DMS153 (cell line): ENCODE results near the gene ZNF407.

Experiments used
- DNase-seq: peaks from one replicate; lab custom pipeline; 2025; lab: John Stamatoyannopoulos, UW

Gene ZNF407

GRCh38 chr18:74826572-74826971, 228.9 kb downstream of the ZNF407 start:
- no peak for DNase-seq

- DNase-seq: no peak
Observed at GRCh38 chr18:74828200-74828599, 230.5 kb downstream of the ZNF407 start.

GRCh38 chr18:74831571-74832250, 234.0 kb downstream of the ZNF407 start:
- no peak for DNase-seq

GRCh38 chr18:74832381-74832780, 234.7 kb downstream of the ZNF407 start:
- no peak for DNase-seq

- no peak for DNase-seq
Observed at GRCh38 chr18:74832999-74833398, 235.3 kb downstream of the ZNF407 start.

GRCh38 chr18:74834424-74835309, 237.0 kb downstream of the ZNF407 start:
- no peak for DNase-seq

GRCh38 chr18:74836296-74837139, 238.8 kb downstream of the ZNF407 start:
- peak; percentile 82 for DNase-seq

GRCh38 chr18:74840492-74841167, 243.0 kb downstream of the ZNF407 start:
- DNase-seq: peak; percentile 87

GRCh38 chr18:74841248-74841647, 243.6 kb downstream of the ZNF407 start:
- DNase-seq: peak; percentile 9

GRCh38 chr18:74849301-74849700, 251.6 kb downstream of the ZNF407 start:
- DNase-seq: no peak

GRCh38 chr18:74856434-74856833, 258.8 kb downstream of the ZNF407 start:
- DNase-seq: no peak

- DNase-seq: no peak
Observed at GRCh38 chr18:74856928-74857327, 259.3 kb downstream of the ZNF407 start.

GRCh38 chr18:74857901-74858300, 260.2 kb downstream of the ZNF407 start:
- no peak for DNase-seq

GRCh38 chr18:74861154-74861553, 263.5 kb downstream of the ZNF407 start:
- DNase-seq: no peak

GRCh38 chr18:74862094-74862493, 264.4 kb downstream of the ZNF407 start:
- no peak for DNase-seq

GRCh38 chr18:74866577-74866976, 268.9 kb downstream of the ZNF407 start:
- no peak for DNase-seq

GRCh38 chr18:74868461-74868860, 270.8 kb downstream of the ZNF407 start:
- no peak for DNase-seq

- DNase-seq: no peak
Observed at GRCh38 chr18:74869904-74870863, 272.5 kb downstream of the ZNF407 start.

- DNase-seq: no peak
Observed at GRCh38 chr18:74870950-74871349, 273.3 kb downstream of the ZNF407 start.

GRCh38 chr18:74873629-74874028, 276.0 kb downstream of the ZNF407 start:
- DNase-seq: no peak

- DNase-seq: no peak
Observed at GRCh38 chr18:74874351-74874750, 276.7 kb downstream of the ZNF407 start.
